SU-DHL-6 (cell line): Measurements from ENCODE around the gene BCL2.

Source experiments
- H2AFZ ChIP-seq: fragments of 200-600 bp; sonication (generic); 2 replicates; pipeline ENCODE4 v1.6.1; 2014; ENCODE audit warnings: low read depth, mild to moderate bottlenecking, moderate library complexity, mixed read lengths, antibody characterized with exemption, low read length; ENCODE audit not compliant: severe bottlenecking
- H3F3A ChIP-seq: fragments of 200-600 bp; shearing (Covaris generic); 2 replicates; pipeline ENCODE4 v1.6.0; 2016; ENCODE audit warnings: antibody characterized with exemption, mild to moderate bottlenecking; ENCODE audit not compliant: insufficient read depth
- H3K27ac ChIP-seq: fragments of 200-600 bp; sonication (generic); 2 replicates; pipeline ENCODE4 v1.5.1; 2016; ENCODE audit warnings: low read depth, mild to moderate bottlenecking, low read length, moderate library complexity, mixed read lengths
- H3K27me3 ChIP-seq: fragments of 200-600 bp; sonication (generic), shearing (Covaris generic); 2 replicates; pipeline ENCODE4 v1.6.0; 2014; ENCODE audit warnings: mild to moderate bottlenecking, low read length
- H3K36me3 ChIP-seq: fragments of 200-600 bp; sonication (generic); 2 replicates; pipeline ENCODE4 v1.6.1; 2014; ENCODE audit warnings: mild to moderate bottlenecking, low read length, mixed read lengths
- H3K4me2 ChIP-seq: fragments of 300-600, 200-600 bp; shearing (Covaris generic), sonication (generic); 2 replicates; pipeline ENCODE4 v1.6.0; 2014; ENCODE audit warnings: low read length, low read depth, mild to moderate bottlenecking; ENCODE audit not compliant: poor library complexity, severe bottlenecking
- H3K4me3 ChIP-seq: fragments of 200-600 bp; sonication (generic); 2 replicates; pipeline ENCODE4 v1.5.1; 2014; ENCODE audit warnings: antibody characterized with exemption, low read length, mild to moderate bottlenecking, mixed read lengths; ENCODE audit not compliant: insufficient read depth, poor library complexity, severe bottlenecking
- H3K79me2 ChIP-seq: fragments of 200-600 bp; sonication (generic); 2 replicates; pipeline ENCODE4 v1.6.1; 2014; ENCODE audit warnings: mild to moderate bottlenecking, low read length, moderate library complexity; ENCODE audit not compliant: insufficient read depth
- H3K9ac ChIP-seq: fragments of 200-600 bp; sonication (generic); 2 replicates; pipeline ENCODE4 v1.7.0; 2014; ENCODE audit warnings: mild to moderate bottlenecking, low read length
- H3K9me2 ChIP-seq: fragments of 200-600 bp; sonication (generic); replicated peaks from 2 replicates; pipeline ENCODE4 v1.6.1; 2014; ENCODE audit warnings: low read length; ENCODE audit not compliant: insufficient read depth
- H3K9me3 ChIP-seq: fragments of 200-600 bp; sonication (generic); 2 replicates; pipeline ENCODE4 v1.6.1; 2014; ENCODE audit warnings: low read length, mixed read lengths; ENCODE audit not compliant: insufficient read depth
- H4K20me1 ChIP-seq: fragments of 200-600 bp; sonication (generic); 2 replicates; pipeline ENCODE4 v1.6.1; 2014; ENCODE audit warnings: low read depth, mild to moderate bottlenecking, antibody characterized with exemption, low read length, moderate library complexity, mixed read lengths
- EZH2phosphoT487 ChIP-seq: fragments of 200-600 bp; sonication (generic), shearing (Covaris generic); conservative IDR thresholded peaks from 2 replicates; pipeline ENCODE4 v1.6.1; 2018; ENCODE audit warnings: mild to moderate bottlenecking, antibody characterized with exemption, low read length, moderate library complexity, mixed read lengths
- TF ChIP-seq, protein P1 (sequence below): fragments of 200-600 bp; sonication (generic); IDR thresholded peaks from one replicate; pipeline ENCODE4 v1.5.1; 2017; ENCODE audit warnings: antibody characterized with exemption, mild to moderate bottlenecking, low read length, moderate library complexity; ENCODE audit not compliant: insufficient read depth, poor library complexity, severe bottlenecking

BCL2 gene

GRCh38 chr18:63247926-63248325 is 71.6 kb downstream of the BCL2 start:
- TF ChIP-seq, protein P1, sequence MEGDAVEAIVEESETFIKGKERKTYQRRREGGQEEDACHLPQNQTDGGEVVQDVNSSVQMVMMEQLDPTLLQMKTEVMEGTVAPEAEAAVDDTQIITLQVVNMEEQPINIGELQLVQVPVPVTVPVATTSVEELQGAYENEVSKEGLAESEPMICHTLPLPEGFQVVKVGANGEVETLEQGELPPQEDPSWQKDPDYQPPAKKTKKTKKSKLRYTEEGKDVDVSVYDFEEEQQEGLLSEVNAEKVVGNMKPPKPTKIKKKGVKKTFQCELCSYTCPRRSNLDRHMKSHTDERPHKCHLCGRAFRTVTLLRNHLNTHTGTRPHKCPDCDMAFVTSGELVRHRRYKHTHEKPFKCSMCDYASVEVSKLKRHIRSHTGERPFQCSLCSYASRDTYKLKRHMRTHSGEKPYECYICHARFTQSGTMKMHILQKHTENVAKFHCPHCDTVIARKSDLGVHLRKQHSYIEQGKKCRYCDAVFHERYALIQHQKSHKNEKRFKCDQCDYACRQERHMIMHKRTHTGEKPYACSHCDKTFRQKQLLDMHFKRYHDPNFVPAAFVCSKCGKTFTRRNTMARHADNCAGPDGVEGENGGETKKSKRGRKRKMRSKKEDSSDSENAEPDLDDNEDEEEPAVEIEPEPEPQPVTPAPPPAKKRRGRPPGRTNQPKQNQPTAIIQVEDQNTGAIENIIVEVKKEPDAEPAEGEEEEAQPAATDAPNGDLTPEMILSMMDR = no peak
- TF ChIP-seq EZH2phosphoT487 = no peak
- Histone ChIP-seq H3K27ac (no peak overlapping the region), H3K9ac (no peak overlapping the region), H3K4me3 (no peak overlapping the region), H3K9me3 (no peaks in the 10 kb centered on the region), H3K79me2 (peaks cover 83% of the 10 kb centered on the region), H3F3A (0 out of 2 replicates have a peak, but pooled peaks cover 6% of the 10 kb centered on the region), H4K20me1 (no peaks in the 10 kb centered on the region; the same call in 1 of the 2 replicates), H3K4me2 (no peak overlapping the region), H3K27me3 (no peaks in the 10 kb centered on the region), H2AFZ (no peak overlapping the region), H3K9me2 (no peaks in the 10 kb centered on the region), H3K36me3 (peaks cover 4% of the 10 kb centered on the region; the same call in 1 of the 2 replicates)

DNA sequence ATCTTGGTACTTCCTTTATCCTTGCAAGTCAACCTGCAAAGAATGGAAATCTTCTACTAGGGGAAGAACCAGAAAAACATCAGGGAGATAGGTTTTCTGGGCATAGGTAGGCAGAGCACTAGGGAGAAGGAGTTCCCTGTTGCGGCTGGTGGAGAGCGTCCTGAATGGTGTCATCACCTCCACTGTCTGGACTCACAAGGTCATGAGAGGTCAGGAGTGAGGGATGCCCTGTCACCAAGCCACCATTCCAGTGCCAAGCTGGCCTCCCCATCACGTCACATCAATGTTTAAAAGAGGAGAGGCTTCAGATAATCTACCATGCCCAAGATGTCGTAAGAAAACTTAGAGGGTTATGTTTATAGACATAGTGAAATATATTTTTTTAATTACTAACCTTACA is 72.1 kb downstream of the BCL2 start:
- Histone ChIP-seq H3K4me3 (no peak overlapping the region), H4K20me1 (no peaks in the 10 kb centered on the region; the same call in 1 of the 2 replicates), H3K4me2 (no peak overlapping the region), H2AFZ (no peak overlapping the region), H3K36me3 (peaks cover 4% of the 10 kb centered on the region; the same call in 1 of the 2 replicates), H3F3A (0 out of 2 replicates have a peak, but pooled peaks cover 6% of the 10 kb centered on the region), H3K27me3 (no peaks in the 10 kb centered on the region), H3K27ac (no peak overlapping the region), H3K9me2 (no peaks in the 10 kb centered on the region), H3K9ac (no peak overlapping the region), H3K79me2 (peaks cover 83% of the 10 kb centered on the region), H3K9me3 (no peaks in the 10 kb centered on the region)
- no peak for TF ChIP-seq EZH2phosphoT487
- TF ChIP-seq, protein P1 = no peak

GRCh38 chr18:63245600-63245999 is 74.0 kb downstream of the BCL2 start:
- H3K4me2 ChIP-seq = no peak overlapping the region
- H2AFZ ChIP-seq = no peak overlapping the region
- H3K79me2 ChIP-seq = peaks cover 93% of the 10 kb centered on the region
- H3K4me3 ChIP-seq = no peak overlapping the region
- no peak overlapping the region for H3K9ac ChIP-seq
- H3K9me2 ChIP-seq = no peaks in the 10 kb centered on the region
- no peaks in the 10 kb centered on the region for H3K9me3 ChIP-seq
- peaks cover 13% of the 10 kb centered on the region; the same call in 1 of the 2 replicates for H3K36me3 ChIP-seq
- H3K27ac ChIP-seq = no peak overlapping the region
- H4K20me1 ChIP-seq = no peaks in the 10 kb centered on the region; the same call in 1 of the 2 replicates
- H3K27me3 ChIP-seq = no peaks in the 10 kb centered on the region
- 0 out of 2 replicates have a peak, but pooled peaks cover 6% of the 10 kb centered on the region for H3F3A ChIP-seq
- TF ChIP-seq, protein P1 = no peak
- TF ChIP-seq EZH2phosphoT487 = no peak
